Fibroblast of peridontal ligament (primary cell): ENCODE measurements around the gene ELOVL6.
A peak's percentile ranks its signal among the peaks of the same experiment; 100 is the strongest.
"Not testable (repeated sequence)": the region's sequence is repeated elsewhere in the genome, so short reads cannot be mapped to it uniquely, and the experiment has no call there.

Source experiments
- DNase-seq: peaks from one replicate; pipeline ENCODE4 v3.0.0-alpha.2; 2010; ENCODE audit errors: extremely low read depth

The ELOVL6 gene

GRCh38 chr4:110198435-110199416, at the start of gene ELOVL6:
ELOVL6 (minus strand) TSS chr4:110198615; CDS start chr4:110198335, 280 bp downstream.
- DNase-seq = peak; percentile 76

- no peak for DNase-seq
Observed at GRCh38 chr4:110248100-110248499, 49.7 kb upstream of the ELOVL6 start.

- no peak for DNase-seq
Observed at GRCh38 chr4:110247591-110247990, 49.2 kb upstream of the ELOVL6 start.

DNA sequence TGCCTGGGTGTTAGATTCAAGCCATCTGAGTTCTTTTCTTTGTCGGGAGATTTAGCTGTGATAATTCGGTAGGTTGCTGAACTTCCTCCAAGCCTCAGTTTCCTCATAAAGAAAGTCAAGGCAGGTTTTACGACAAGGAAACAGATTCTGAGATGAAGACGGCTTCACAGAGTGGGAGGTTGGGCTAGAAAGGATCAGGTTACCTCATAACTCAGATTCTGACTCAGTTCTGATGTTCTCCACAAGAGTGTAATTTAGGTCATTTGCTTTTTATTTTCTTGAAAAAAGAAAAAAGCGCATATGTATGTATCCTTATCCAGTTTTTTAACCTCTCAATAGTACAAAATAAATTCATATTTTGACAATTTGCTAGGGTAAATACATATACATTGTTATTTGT, 47.2 kb upstream of the ELOVL6 start:
- peak; percentile 66 for DNase-seq

DNA sequence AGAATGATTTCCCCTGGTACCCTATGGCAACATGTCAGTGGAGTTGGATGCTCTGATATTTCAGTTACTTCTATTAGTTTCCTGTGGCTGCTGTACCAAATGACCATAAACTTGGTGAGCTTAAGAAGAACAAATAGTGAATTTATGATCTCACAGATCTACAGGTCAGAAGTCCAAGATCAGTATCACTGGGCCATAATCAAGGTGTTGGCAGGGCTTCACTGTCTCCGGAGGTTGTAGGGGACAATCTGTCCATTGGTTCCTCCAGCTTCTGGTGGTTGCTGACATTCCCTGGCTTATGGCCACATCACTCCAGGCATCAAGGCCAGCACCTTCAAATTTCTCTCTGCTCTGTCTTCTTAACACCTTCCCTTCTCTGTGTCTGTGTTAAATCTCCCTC, 37.9 kb upstream of the ELOVL6 start:
- no peak for DNase-seq

DNA sequence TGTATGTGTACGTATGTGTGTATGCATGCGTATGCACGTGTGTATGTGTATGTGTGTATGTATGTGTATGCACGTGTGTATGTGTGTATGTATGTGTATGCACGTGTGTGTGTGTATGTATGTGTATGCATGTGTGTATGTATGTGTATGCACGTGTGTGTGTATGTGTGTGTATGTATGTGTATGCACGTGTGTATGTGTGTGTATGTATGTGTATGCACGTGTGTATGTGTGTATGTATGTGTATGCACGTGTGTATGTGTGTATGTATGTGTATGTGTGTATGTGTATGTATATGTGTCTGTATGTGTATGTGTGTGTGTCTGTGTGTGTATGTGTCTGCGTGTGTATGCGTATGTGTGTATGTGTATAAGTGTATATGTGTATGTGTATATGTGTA, 35.2 kb upstream of the ELOVL6 start:
- not testable (repeated sequence) for DNase-seq

DNA sequence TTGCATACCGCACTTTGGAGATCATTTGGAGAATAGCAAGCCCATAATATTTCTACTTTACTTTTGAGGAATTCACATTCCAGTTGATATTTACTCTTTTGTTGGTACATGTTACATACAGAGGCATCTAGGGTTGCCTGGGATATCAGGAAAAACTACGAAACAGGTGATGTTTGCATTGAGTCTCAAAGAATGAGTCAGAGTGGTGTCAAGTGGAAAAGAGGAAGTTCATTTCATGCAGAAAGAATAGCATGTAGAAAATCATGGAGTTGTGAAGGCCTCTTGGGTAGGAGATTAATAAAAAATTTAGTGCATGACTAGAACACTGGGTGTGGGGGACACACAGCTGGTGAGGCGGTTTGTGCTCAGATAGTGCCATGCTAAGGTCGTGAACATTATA, 33.5 kb upstream of the ELOVL6 start:
- DNase-seq = no peak

DNA sequence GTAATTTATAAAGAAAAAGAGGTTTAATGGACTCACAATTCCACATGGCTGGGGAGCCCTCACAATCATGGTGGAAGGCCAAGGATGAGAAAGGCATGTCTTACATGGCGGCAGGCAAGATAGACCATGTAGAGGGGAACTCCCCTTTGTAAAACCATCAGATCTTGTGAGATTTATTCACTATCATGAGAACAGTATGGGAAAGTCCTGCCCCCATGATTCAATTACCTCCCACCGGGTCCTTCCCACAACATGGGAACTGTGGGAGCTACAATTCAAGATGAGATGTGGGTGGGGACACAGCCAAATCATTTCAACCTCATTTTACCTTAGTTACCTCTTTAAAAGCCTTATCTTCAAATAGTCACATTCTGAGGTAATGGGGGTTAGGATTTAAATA, 30.9 kb upstream of the ELOVL6 start:
- no peak for DNase-seq

- no peak for DNase-seq
Observed at GRCh38 chr4:110224812-110225211, 26.4 kb upstream of the ELOVL6 start.

DNA sequence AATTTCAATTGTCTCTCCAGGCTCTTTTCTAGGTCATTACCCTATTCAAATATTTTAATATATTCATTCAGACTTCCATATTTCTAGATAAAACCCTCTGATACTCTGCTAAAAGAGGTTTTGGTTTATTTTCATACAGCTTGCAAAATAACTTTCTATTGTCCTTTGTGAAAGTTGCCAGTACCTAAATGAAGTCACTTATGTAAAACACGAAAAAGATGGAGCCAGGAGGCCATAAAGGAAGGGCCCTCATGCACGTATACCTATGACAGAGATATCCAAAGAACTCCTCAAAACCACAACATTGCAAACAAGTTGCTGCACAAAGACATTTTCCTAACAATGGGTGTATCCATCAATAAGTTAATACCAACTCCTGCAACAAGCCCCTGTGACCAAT, 25.7 kb upstream of the ELOVL6 start:
- DNase-seq = no peak

DNA sequence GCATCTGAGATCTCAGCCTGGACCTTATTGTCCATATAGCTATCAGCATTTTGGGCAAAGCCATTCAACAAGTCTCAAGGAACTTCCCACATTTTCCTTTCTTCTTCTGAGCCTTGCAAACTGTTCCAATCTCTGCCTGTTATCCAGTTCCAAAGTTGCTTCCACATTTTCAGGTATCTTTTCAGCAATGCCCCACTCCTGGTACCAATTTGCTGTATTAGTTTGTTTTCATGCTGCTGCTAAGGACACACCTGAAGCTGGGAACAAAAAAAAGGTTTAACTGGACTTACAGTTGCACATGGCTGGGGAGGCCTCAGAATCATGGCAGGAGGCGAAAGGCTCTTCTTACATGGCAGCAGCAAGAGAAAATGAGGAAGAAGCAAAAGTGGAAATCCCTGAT, 20.5 kb upstream of the ELOVL6 start:
- DNase-seq = not testable (repeated sequence)

DNA sequence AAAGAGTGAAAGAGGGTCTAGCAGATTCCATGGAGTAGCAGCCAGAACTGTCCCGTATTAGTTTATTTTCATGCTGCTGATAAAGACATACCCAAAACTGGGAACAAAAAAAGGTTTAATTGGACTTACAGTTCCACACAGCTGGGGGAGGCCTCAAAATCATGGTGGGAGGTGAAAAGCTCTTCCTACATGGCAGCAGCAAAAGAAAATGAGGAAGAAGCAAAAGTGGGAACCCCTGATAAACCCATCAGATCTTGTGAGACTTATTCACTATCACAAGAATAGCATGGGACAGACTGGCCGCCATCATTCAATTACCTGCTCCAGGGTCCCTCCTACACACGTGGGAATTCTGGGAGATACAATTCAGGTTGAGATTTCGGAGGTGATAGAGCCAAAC, 18.8 kb upstream of the ELOVL6 start:
- DNase-seq = not testable (repeated sequence)

DNA sequence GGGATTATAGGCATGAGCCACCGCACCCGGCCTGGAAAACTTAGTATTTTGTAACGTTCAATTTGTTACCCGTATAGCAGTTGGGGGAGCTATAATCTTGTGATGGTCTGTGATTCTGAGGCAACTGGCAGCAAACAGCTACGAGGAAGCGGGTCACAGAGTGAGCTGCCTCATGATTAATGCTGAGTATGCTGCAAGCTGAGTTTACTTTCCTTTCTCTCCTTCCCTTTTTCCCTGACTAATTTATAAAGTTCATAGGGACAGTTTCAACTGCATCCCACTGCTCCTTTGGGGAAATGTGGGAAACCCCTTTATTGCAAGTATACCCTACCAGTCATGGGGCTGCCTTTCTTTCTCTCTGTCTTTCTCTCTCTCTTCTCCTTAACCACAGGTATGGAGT, 17.7 kb upstream of the ELOVL6 start:
- DNase-seq = peak; percentile 46

DNA sequence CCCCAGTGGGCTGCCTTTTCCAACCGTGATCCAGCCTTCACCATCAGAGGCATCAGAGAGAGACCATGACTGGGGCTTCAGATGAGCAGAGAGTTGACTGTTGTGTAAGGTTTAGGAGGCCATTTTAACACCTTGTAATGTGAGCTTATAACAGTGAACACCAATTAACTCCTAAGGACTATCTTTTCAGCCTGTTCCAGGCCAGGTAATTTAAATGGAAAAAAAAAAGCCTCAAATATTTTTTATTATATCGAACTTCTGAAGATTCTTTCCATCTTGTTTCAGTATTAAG, 13.3 kb upstream of the ELOVL6 start:
- DNase-seq = no peak

GRCh38 chr4:110211007-110211769, 12.8 kb upstream of the ELOVL6 start:
- DNase-seq = peak; percentile 73

GRCh38 chr4:110208419-110208818, 10.0 kb upstream of the ELOVL6 start:
- DNase-seq = no peak

DNA sequence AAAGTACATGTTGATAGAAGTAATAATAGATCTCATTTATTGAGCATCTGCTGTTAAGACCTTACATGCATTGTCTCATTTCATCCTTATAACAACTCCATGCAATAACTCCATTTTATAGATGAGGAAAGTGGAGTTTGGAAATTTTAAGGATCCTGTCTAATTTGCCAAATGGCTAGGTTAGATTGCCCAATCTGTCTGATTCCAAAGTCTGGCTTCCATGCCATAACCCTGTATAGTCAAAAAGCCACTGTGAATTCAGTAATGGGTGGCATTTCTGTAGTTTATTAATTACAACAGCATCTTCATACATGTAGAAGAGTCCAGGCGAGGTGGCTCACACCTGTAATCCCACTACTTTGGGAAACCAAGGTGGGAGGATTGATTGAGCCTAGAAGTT, 8.8 kb upstream of the ELOVL6 start:
- no peak for DNase-seq

DNA sequence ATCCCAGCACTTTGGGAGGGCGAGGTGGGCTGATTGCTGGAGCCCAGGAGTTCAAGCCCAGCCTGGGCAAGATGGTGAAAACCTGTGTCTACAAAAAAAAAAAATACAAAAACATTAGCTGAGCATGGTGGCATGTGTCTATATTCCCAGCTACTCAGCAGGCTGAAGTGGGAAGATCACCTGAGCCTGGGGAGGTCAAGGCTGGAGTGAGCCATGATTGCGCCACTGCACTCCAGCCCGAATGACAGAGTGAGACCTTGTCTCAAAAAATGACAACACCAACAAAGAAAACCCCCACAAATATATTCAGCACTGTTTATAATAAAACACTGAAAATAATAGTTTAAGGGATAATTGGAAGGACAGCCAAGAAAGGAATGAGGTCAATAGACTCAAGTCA, 3.6 kb upstream of the ELOVL6 start:
- DNase-seq = no peak

GRCh38 chr4:110201502-110201901, 3.1 kb upstream of the ELOVL6 start:
- DNase-seq = no peak

DNA sequence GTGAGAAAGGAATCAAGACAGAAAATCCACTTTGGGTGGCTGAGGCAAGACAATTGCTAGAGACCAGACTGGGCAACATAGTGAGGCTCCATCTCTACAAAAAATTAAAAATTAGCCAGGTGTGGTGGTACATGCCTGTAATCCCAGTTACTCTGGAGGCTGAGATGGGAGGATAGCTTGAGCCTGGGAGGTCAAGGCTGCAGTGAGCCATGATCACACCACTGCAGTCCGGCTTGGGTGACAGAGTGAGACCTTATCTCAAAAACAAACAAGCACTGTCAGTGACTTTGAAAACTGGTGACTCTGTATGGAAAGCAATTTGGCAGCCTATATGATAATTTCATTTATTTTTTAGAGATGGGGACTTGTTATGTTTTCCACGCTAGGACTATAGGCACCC, 2.3 kb upstream of the ELOVL6 start:
- DNase-seq = no peak

GRCh38 chr4:110198049-110198434, 373 bp downstream of the ELOVL6 start:
- peak; percentile 45 for DNase-seq

DNA sequence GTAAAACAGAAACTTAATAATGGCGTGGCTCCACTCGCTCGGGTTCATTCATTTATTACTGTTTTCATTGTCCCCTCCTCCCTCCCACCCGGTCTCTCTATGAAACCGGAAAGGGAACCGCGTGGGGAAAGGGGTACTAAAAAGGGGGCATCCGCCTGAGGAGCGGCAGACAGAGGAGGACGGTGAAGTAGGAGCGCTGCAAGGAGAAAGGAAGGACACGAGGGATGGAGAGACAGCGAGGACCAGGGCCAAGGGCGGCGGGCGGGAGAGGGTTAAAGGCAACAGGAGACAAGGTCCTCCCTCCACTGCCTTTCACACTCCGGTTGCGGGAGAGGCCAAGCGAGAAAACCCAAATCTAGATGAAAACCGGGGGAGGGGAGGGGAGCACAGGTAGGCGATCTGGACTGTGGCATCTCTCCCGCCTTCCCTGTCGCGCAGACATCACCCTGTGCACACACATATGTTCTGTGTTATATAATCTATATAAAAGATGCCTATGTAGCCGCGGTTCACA, 829 bp downstream of the ELOVL6 start:
- DNase-seq = peak; percentile 40
